Breast epithelium (tissue), 3 donors: Measurements from ENCODE around the gene GALNT10.
"Not testable (repeated sequence)": the region's sequence is repeated elsewhere in the genome, so short reads cannot be mapped to it uniquely, and the experiment has no call there.

Source experiments
- POLR2A ChIP-seq: fragments of 450-650 bp; IDR thresholded peaks from one replicate; pipeline ENCODE4 v1.6.1; 2016; ENCODE audit warnings: antibody characterized with exemption, mild to moderate bottlenecking, moderate library complexity
- POLR2AphosphoS5 ChIP-seq, 3 donors: sonication (generic); formaldehyde crosslinking; IDR thresholded peaks; one replicate each; pipeline ENCODE4 v1.6.1; 2017; ENCODE audit warnings: antibody characterized with exemption in 3 of 3
- TF ChIP-seq, protein P1 (sequence below), 3 donors: fragments of 450-650 bp; IDR thresholded peaks; one replicate each; pipeline ENCODE4 v1.5.1; 2016 to 2017; ENCODE audit warnings: antibody characterized with exemption in 3 of 3, mild to moderate bottlenecking in 3 of 3, moderate library complexity in 3 of 3

DNA sequence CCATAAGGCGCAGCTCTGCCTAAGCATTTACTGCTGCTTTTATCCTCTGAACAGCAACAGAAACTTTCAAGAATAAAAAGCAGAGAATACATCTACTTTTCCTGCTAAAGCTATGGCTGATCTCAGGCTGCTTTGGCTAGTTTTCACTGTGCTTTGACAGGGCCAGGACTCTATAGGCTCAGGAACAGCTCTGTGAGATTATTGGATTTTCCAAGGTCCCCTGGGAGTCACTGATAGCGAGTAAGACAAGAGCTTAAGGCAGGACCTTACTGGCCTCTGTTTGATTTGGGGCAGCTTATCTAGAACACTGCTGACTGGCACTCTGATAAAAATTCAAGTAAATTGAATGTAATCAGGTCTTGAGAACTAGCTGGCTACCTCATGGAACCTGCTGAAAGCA, 40.1 kb upstream of the GALNT10 start:
- not testable (repeated sequence) for TF ChIP-seq POLR2A; POLR2AphosphoS5 (IDR thresholded peaks at IDR 0.05)
- TF ChIP-seq, protein P1, sequence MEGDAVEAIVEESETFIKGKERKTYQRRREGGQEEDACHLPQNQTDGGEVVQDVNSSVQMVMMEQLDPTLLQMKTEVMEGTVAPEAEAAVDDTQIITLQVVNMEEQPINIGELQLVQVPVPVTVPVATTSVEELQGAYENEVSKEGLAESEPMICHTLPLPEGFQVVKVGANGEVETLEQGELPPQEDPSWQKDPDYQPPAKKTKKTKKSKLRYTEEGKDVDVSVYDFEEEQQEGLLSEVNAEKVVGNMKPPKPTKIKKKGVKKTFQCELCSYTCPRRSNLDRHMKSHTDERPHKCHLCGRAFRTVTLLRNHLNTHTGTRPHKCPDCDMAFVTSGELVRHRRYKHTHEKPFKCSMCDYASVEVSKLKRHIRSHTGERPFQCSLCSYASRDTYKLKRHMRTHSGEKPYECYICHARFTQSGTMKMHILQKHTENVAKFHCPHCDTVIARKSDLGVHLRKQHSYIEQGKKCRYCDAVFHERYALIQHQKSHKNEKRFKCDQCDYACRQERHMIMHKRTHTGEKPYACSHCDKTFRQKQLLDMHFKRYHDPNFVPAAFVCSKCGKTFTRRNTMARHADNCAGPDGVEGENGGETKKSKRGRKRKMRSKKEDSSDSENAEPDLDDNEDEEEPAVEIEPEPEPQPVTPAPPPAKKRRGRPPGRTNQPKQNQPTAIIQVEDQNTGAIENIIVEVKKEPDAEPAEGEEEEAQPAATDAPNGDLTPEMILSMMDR (IDR thresholded peaks at IDR 0.05) = not testable (repeated sequence)
